H1 (cell line): ENCODE measurements around the gene SREK1IP1. TPM values are rescaled to one million over a fixed set of nuclear protein-coding genes. Genes with fewer than 3 reads are reported as not detected.

Experiments used
- EZH2 ChIP-seq: fragments of 200-600 bp; sonication (generic); IDR thresholded peaks from 2 replicates; pipeline ENCODE4 v1.7.1; 2012; ENCODE audit warnings: low read depth, mild to moderate bottlenecking, moderate library complexity, low read length, inconsistent platforms; ENCODE audit not compliant: severe bottlenecking
- polyA plus RNA-seq, 7 experiments: library from polyadenylated mRNA; depleted of rRNA in 3 of 7; stranded (reverse) in 5 of 7; unstranded in 2 of 7; fragments of >200 nt in 5 of 7; fragments of 200-250 nt in 2 of 7; gene quantifications; 1 replicate in 5 of 7; 2 replicates in 1 of 7; 4 replicates in 1 of 7; pipeline versions ENCODE4 v1.2.1 to v1.2.3, GENCODE V29; 2011 to 2013; ENCODE audit warnings: missing spikeins in 2 of 7, mixed read lengths in 2 of 7
- total RNA-seq: library from RNA; stranded (reverse); fragmentation: NEBNext Ultra II Directional; extraction: Animal tissue kit (Norgen Biotek cat#: 25700); gene quantifications from 2 replicates; pipeline ENCODE4 v1.2.1, GENCODE V29; 2021

Gene SREK1IP1
- total and polyA plus RNA-seq, 2 of the 8 experiments (the other 6 are each of a cell fraction or from before 2014, with no cell fraction given), result 6.2 to 39.0 TPM

- no peak for TF ChIP-seq EZH2
Observed at GRCh38 chr5:64742411-64742810, 26.1 kb downstream of the SREK1IP1 start (continued).
